ENCODE measurements around the gene PIK3R4.

PIK3R4 gene

GRCh38 chr3:130640027-130640426 lies 106.6 kb downstream of the PIK3R4 start:
- no peak for DNase-seq (ENCODE audit: low read depth)

DNA sequence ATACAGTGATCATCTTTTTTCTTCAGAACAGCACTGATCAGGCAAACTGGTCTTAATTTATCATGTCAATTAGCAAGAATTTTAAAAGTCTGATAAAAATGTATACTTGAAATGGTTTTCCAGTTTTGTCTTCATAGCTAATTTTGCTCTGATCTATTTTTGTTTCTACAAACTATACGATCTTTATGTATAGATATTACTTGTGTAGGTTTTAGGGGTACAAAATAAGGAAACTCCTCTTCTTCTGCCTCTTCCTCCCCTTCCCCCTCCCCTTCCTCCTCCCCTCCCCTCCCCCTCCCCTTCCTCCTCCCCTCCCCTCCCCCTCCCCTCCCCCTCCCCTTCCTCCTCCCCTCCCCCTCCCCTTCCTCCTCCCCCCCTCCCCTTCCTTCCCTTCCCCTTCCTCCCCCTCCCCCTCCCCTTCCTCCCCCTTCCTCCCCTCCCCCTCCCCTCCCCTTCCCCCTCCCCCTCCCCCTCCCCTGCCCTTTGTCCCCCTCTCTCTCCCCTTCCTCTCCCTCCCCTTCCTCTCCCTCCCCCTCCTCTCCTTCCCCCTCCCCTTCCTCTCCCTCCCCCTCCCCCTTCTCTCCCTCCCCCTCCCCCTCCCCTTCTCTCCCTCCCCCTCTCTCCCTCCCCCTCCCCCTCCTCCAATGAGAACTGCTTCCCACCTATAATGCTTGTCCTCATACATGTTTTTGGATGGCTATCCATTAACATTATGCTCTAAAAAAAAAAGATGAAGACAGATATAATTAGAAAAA lies 110.0 kb downstream of the PIK3R4 start:
- DNase-seq (ENCODE audit: low read depth) = no peak

DNA sequence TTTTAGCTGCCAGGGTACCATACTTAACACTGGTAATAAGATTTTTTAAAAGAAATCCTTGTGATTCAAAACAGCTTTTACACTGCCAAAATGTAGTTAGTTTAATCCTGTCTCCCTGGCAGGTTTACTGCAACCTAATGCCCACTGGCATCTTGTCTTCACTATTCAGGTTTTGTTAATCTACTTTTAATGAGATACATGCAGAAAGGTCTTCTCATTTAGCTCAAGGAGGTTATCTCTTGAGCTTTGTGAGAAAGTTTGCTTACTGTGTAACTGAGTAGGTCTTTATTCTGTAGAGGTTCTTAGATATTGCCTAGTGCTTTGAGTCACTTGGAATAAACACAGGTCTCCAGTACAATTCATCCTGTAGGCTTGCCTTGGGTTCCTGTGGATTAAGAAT lies 110.7 kb downstream of the PIK3R4 start:
- DNase-seq (ENCODE audit: low read depth) = no peak

- no peak for DNase-seq (ENCODE audit: low read depth)
Observed at GRCh38 chr3:130635285-130635684, 111.3 kb downstream of the PIK3R4 start.
